Spleen (tissue), 11 donors: Measurements from ENCODE around the gene NAALADL2. TPM values are rescaled to one million over a fixed set of nuclear protein-coding genes. Genes with fewer than 3 reads are reported as not detected.

ENCODE experiments used
- DNase-seq: peaks from one replicate; pipeline ENCODE4 v3.0.0-alpha.2; 2020
- H3K27ac ChIP-seq, 8 donors: fragments of 200-600 bp; sonication (generic) in 7 of 8; 1 replicate in 4 of 8; 2 replicates in 4 of 8; pipeline versions ENCODE4 v1.5.0 to v1.8.0; 2016 to 2021; ENCODE audit warnings: inconsistent platforms in 4 of 8, mild to moderate bottlenecking in 4 of 8, moderate library complexity in 1 of 8
- H3K27me3 ChIP-seq, 7 donors: fragments of 200-600 bp; sonication (generic) in 6 of 7; replicated peaks in 1 of 7; 1 replicate in 4 of 7; 2 replicates in 3 of 7; pipeline versions ENCODE4 v1.5.0 to v1.8.0; 2016 to 2021; ENCODE audit warnings: inconsistent platforms in 3 of 7, mild to moderate bottlenecking in 1 of 7
- H3K36me3 ChIP-seq, 6 donors: fragments of 200-600 bp; sonication (generic) in 5 of 6; 1 replicate in 4 of 6; 2 replicates in 2 of 6; pipeline versions ENCODE4 v1.5.0 to v1.8.0; 2016 to 2021; ENCODE audit warnings: inconsistent platforms in 2 of 6
- H3K4me1 ChIP-seq, 6 donors: fragments of 200-600 bp; sonication (generic) in 5 of 6; 1 replicate in 3 of 6; 2 replicates in 3 of 6; pipeline versions ENCODE4 v1.5.0 to v1.8.0; 2016 to 2021; ENCODE audit warnings: inconsistent platforms in 3 of 6
- H3K4me3 ChIP-seq, 8 donors: fragments of 200-600 bp; sonication (generic) in 7 of 8; 1 replicate in 4 of 8; 2 replicates in 4 of 8; pipeline versions ENCODE4 v1.5.0 to v1.8.0; 2016 to 2021; ENCODE audit warnings: inconsistent platforms in 4 of 8, mild to moderate bottlenecking in 4 of 8, moderate library complexity in 2 of 8
- H3K9me3 ChIP-seq, 8 donors: fragments of 200-600 bp; sonication (generic) in 7 of 8; 1 replicate in 4 of 8; 2 replicates in 4 of 8; pipeline versions ENCODE4 v1.5.0 to v1.8.0; 2016 to 2021; ENCODE audit warnings: inconsistent platforms in 4 of 8
- POLR2A ChIP-seq, 3 donors: fragments of 450-650 bp; IDR thresholded peaks; one replicate each; pipeline ENCODE4 v1.5.1; 2017; ENCODE audit warnings: antibody characterized with exemption in 3 of 3, mild to moderate bottlenecking in 1 of 3
- POLR2AphosphoS5 ChIP-seq, 3 donors: sonication (generic); formaldehyde crosslinking; IDR thresholded peaks; one replicate each; pipeline ENCODE4 v1.5.1; 2017; ENCODE audit warnings: antibody characterized with exemption in 3 of 3
- WGBS, 5 donors: extraction: QIAGEN DNeasy Blood & Tissue Kit in 3 of 5; methylation state at CpG; one replicate each; pipeline versions ENCODE4 v1.1.5 to v1.1.7; 2013 to 2018; 5-methylcytosine and 5-hydroxymethylcytosine counted together
- intact Hi-C: fragments of 100-400 bp; cut with DNase I; formaldehyde crosslinking; loops from one replicate; pipeline ENCODE4 v1.15.0; 2023; ENCODE audit warnings: low total_unique reads
- polyA plus RNA-seq, 3 donors: library from polyadenylated mRNA; stranded (reverse); fragments of 200-250 nt; gene quantifications; one replicate each; pipeline ENCODE4 v1.2.1, GENCODE V29; 2013
- total RNA-seq, 7 donors: library from RNA; depleted of rRNA in 3 of 7; stranded (reverse); fragments of >200 nt in 3 of 7; fragmentation: NEBNext Ultra II Directional in 4 of 7; extraction: Animal tissue kit (Norgen Biotek cat#: 25700) in 4 of 7; gene quantifications; one replicate each; pipeline versions ENCODE4 v1.1.0 to v1.2.1, GENCODE V29; 2016 to 2021
- TF ChIP-seq, protein P1 (sequence below), 11 experiments: fragments of 200-600 bp in 7 of 11; fragments of 450-650 bp in 4 of 11; sonication (generic) in 4 of 11; IDR thresholded peaks in 8 of 11; conservative IDR thresholded peaks in 3 of 11; 1 replicate in 7 of 11; 2 replicates in 4 of 11; pipeline versions ENCODE4 v1.4.0 to v1.8.0; 2016 to 2021; ENCODE audit warnings: antibody characterized with exemption in 11 of 11, inconsistent platforms in 4 of 11, mild to moderate bottlenecking in 1 of 11
- donor health status: healthy with polysubstance abuse.
- donor health status: DM: no; HTN: no; CAD: no; lungs with moderate emphysema.
- donor health status: DM: no; HTN: no; CAD: no.
- donor health status: Bipolar disorder and iron deficiency.
- donor health status: healthy.
- donor health status: DM: no; HTN: no; CAD: no.
- donor health status: DM: yes; HTN: yes; CAD: no.

The NAALADL2 gene
- total and polyA plus RNA-seq, 10 donors: 0.09 to 14.4 (median 6.4) TPM

- Histone ChIP-seq H3K4me3 (no peak overlapping the region), H3K27ac (no peak overlapping the region), H3K27me3 (no peaks in the 10 kb centered on the region), H3K4me1 (no peaks in the 10 kb centered on the region), H3K9me3 (no peaks in the 10 kb centered on the region), H3K36me3 (no peaks in the 10 kb centered on the region)
- 79 to 94% (median 81%) methylated on average over 3 of the region's 3 CpGs for WGBS, 5 donors
- no peak for DNase-seq
- TF ChIP-seq, protein P1, sequence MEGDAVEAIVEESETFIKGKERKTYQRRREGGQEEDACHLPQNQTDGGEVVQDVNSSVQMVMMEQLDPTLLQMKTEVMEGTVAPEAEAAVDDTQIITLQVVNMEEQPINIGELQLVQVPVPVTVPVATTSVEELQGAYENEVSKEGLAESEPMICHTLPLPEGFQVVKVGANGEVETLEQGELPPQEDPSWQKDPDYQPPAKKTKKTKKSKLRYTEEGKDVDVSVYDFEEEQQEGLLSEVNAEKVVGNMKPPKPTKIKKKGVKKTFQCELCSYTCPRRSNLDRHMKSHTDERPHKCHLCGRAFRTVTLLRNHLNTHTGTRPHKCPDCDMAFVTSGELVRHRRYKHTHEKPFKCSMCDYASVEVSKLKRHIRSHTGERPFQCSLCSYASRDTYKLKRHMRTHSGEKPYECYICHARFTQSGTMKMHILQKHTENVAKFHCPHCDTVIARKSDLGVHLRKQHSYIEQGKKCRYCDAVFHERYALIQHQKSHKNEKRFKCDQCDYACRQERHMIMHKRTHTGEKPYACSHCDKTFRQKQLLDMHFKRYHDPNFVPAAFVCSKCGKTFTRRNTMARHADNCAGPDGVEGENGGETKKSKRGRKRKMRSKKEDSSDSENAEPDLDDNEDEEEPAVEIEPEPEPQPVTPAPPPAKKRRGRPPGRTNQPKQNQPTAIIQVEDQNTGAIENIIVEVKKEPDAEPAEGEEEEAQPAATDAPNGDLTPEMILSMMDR (IDR thresholded peaks at IDR 0.05 in 8 of 11, conservative IDR thresholded peaks at IDR 0.05 in 3 of 11): no peak
- intact Hi-C loops: no loop called here
Observed at GRCh38 chr3:175212896-175213295, 353.8 kb downstream of the NAALADL2 start.

- Histone ChIP-seq H3K27ac (no peak overlapping the region), H3K4me3 (no peak overlapping the region), H3K36me3 (no peaks in the 10 kb centered on the region), H3K9me3 (no peaks in the 10 kb centered on the region), H3K4me1 (no peaks in the 10 kb centered on the region), H3K27me3 (no peaks in the 10 kb centered on the region)
- intact Hi-C loops: no loop called here
- DNase-seq: no peak
- TF ChIP-seq POLR2AphosphoS5 (IDR thresholded peaks at IDR 0.05) (no peak), POLR2A (IDR thresholded peaks at IDR 0.05) (no peak)
- TF ChIP-seq, protein P1 (IDR thresholded peaks at IDR 0.05 in 8 of 11, conservative IDR thresholded peaks at IDR 0.05 in 3 of 11): no peak
- WGBS, 5 donors: 88 to 100% (median 91%) methylated on average over 1 of the region's 1 CpG
Observed at GRCh38 chr3:175214216-175214615, 355.1 kb downstream of the NAALADL2 start.

DNA sequence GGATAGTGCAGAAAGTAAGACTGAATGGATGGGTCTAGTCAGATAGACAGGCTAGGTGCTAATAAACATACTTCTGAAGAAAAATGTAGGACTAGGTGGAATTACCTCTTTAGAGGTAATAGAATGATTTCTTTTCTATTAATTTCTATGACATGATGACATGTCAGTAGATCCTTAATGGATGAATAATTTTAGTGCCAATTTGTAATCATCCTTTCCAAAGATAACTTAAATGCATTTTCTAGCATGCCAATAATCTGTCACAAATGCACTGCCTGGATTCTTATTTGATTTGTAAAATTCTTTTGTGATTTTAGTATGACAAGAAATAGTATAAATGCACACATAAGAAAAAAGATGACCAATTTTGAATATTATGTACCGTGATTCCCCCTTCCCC, 356.7 kb downstream of the NAALADL2 start:
- H3K27me3 ChIP-seq: no peaks in the 10 kb centered on the region
- no peaks in the 10 kb centered on the region for H3K36me3 ChIP-seq
- no peaks in the 10 kb centered on the region for H3K4me1 ChIP-seq
- intact Hi-C loops: no loop called here
- H3K4me3 ChIP-seq: no peak overlapping the region
- H3K27ac ChIP-seq: no peak overlapping the region
- TF ChIP-seq POLR2AphosphoS5 (IDR thresholded peaks at IDR 0.05): no peak
- TF ChIP-seq, protein P1 (IDR thresholded peaks at IDR 0.05 in 8 of 11, conservative IDR thresholded peaks at IDR 0.05 in 3 of 11): no peak
- no peak for TF ChIP-seq POLR2A (IDR thresholded peaks at IDR 0.05)
- WGBS, 5 donors: 78 to 96% (median 89%) methylated on average over 1 of the region's 1 CpG
- DNase-seq: no peak
- no peaks in the 10 kb centered on the region for H3K9me3 ChIP-seq

- H3K36me3 ChIP-seq: no peaks in the 10 kb centered on the region
- no peak for DNase-seq
- TF ChIP-seq POLR2A (IDR thresholded peaks at IDR 0.05): no peak
- no peak for TF ChIP-seq POLR2AphosphoS5 (IDR thresholded peaks at IDR 0.05)
- TF ChIP-seq, protein P1 (IDR thresholded peaks at IDR 0.05 in 8 of 11, conservative IDR thresholded peaks at IDR 0.05 in 3 of 11): no peak
- H3K27ac ChIP-seq: no peak overlapping the region
- WGBS, 5 donors: 7 to 30% (median 14%) methylated on average over 1 of the region's 1 CpG
- H3K4me1 ChIP-seq: no peaks in the 10 kb centered on the region
- intact Hi-C loops: no loop called here
- H3K4me3 ChIP-seq: no peak overlapping the region
- H3K27me3 ChIP-seq: no peaks in the 10 kb centered on the region
- no peaks in the 10 kb centered on the region for H3K9me3 ChIP-seq
Observed at GRCh38 chr3:175222356-175222755, 363.2 kb downstream of the NAALADL2 start.
